Tibial nerve (tissue), 4 donors: ENCODE measurements around the gene PASD1. TPM values are rescaled to one million over a fixed set of nuclear protein-coding genes. Genes with fewer than 3 reads are reported as not detected.

Source experiments
- DNase-seq, 2 donors: peaks; one replicate each; pipeline ENCODE4 v3.0.0-alpha.2; 2019; ENCODE audit warnings: low spot score in 2 of 2
- H3K27ac ChIP-seq, 4 donors: fragments of 200-600 bp; sonication (generic) in 3 of 4; one replicate each; pipeline ENCODE4 v1.5.1; 2017 to 2019; ENCODE audit warnings: mild to moderate bottlenecking in 1 of 4
- H3K27me3 ChIP-seq, 2 donors: fragments of 200-600 bp; sonication (generic) in 1 of 2; one replicate each; pipeline versions ENCODE4 v1.5.1 to v1.6.0; 2017 to 2019
- H3K36me3 ChIP-seq, 3 donors: fragments of 200-600 bp; sonication (generic); one replicate each; pipeline ENCODE4 v1.5.1; 2018 to 2019
- H3K4me1 ChIP-seq, 4 donors: fragments of 200-600 bp; sonication (generic) in 3 of 4; one replicate each; pipeline ENCODE4 v1.5.1; 2017 to 2019
- H3K4me3 ChIP-seq, 4 donors: fragments of 200-600 bp; sonication (generic) in 3 of 4; one replicate each; pipeline ENCODE4 v1.5.1; 2017 to 2019; ENCODE audit warnings: mild to moderate bottlenecking in 1 of 4, moderate library complexity in 1 of 4
- H3K9me3 ChIP-seq, 4 donors: fragments of 200-600 bp; sonication (generic) in 3 of 4; one replicate each; pipeline ENCODE4 v1.5.1; 2017 to 2019
- EP300 ChIP-seq, 2 donors: sonication (generic); formaldehyde crosslinking; IDR thresholded peaks; one replicate each; pipeline ENCODE4 v1.6.1; 2017; ENCODE audit warnings: antibody characterized with exemption in 2 of 2, mild to moderate bottlenecking in 1 of 2
- POLR2A ChIP-seq, 2 donors: fragments of 450-650 bp; IDR thresholded peaks; one replicate each; pipeline ENCODE4 v1.6.1; 2017; ENCODE audit warnings: antibody characterized with exemption in 2 of 2, mild to moderate bottlenecking in 2 of 2, moderate library complexity in 2 of 2
- WGBS, 2 donors: methylation state at CpG; one replicate each; pipeline ENCODE4 v1.1.5; 2018; 5-methylcytosine and 5-hydroxymethylcytosine counted together
- total RNA-seq, 4 donors: library from RNA; depleted of rRNA; stranded (reverse); fragments of >200 nt; gene quantifications; one replicate each; pipeline ENCODE4 v1.1.0, GENCODE V29; 2016
- TF ChIP-seq, protein P1 (sequence below), 5 experiments: fragments of 200-600 bp in 3 of 5; fragments of 450-650 bp in 2 of 5; sonication (generic) in 3 of 5; IDR thresholded peaks; one replicate each; pipeline ENCODE4 v1.5.1; 2016 to 2019; ENCODE audit warnings: antibody characterized with exemption in 5 of 5, mild to moderate bottlenecking in 3 of 5, moderate library complexity in 2 of 5

PASD1 gene
- total RNA-seq, 4 donors from 2014 or later = not detected

DNA sequence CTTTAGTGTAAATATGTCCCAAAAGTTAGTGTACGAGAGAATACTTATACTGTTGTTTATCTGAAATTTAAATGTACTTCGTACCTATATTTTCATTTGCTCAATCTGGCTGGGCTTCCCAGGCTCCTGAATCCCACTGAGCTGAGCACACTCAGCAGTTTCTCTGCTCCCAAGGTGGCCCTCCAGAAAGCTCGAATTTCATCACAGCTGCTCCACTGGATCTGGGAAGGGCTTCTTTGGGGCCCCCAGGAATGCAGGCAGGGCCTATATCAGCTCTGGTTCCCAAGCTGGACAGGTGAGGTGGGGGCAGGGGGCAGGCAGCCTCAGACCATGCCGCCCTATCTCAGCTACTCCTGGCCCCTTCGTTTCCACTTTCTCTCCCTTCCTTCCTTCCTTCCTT lies 150.9 kb downstream of the PASD1 start:
- Histone ChIP-seq H3K9me3 (no peaks in the 10 kb centered on the region), H3K4me1 (no peaks in the 10 kb centered on the region), H3K27me3 (no peaks in the 10 kb centered on the region), H3K36me3 (no peaks in the 10 kb centered on the region), H3K27ac (no peak overlapping the region), H3K4me3 (no peak overlapping the region)
- no peak for DNase-seq
- WGBS, 2 donors = 62 to 68% methylated on average over 5 of the region's 5 CpGs
- TF ChIP-seq POLR2A (IDR thresholded peaks at IDR 0.05) (no peak), EP300 (IDR thresholded peaks at IDR 0.05) (no peak)
- TF ChIP-seq, protein P1, sequence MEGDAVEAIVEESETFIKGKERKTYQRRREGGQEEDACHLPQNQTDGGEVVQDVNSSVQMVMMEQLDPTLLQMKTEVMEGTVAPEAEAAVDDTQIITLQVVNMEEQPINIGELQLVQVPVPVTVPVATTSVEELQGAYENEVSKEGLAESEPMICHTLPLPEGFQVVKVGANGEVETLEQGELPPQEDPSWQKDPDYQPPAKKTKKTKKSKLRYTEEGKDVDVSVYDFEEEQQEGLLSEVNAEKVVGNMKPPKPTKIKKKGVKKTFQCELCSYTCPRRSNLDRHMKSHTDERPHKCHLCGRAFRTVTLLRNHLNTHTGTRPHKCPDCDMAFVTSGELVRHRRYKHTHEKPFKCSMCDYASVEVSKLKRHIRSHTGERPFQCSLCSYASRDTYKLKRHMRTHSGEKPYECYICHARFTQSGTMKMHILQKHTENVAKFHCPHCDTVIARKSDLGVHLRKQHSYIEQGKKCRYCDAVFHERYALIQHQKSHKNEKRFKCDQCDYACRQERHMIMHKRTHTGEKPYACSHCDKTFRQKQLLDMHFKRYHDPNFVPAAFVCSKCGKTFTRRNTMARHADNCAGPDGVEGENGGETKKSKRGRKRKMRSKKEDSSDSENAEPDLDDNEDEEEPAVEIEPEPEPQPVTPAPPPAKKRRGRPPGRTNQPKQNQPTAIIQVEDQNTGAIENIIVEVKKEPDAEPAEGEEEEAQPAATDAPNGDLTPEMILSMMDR (IDR thresholded peaks at IDR 0.05) = no peak

DNA sequence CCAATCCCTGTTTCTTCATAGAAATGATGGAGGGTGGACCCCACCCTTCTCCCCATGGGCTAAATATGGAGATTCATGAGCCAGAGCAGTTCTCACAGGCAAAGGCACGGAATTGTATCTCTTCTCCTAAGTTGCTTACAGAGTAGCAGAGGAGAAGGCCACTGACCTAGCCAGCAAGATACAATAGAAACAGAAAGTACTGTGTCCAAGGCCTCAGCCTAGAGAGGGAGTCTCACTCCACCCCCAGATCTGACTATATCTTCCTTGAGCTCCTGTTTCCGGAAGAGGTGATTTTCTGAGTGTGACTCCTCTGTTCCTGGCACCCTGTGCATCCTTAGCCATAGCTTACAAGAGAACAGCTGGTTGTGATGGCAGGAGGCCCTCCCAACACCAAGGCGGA lies 152.3 kb downstream of the PASD1 start, which contains the start of gene FATE1:
FATE1 (plus strand) TSS at position 284 of the 400 bp plus-strand sequence; CDS start at position 369, 85 bp downstream.
- no peaks in the 10 kb centered on the region for H3K4me1 ChIP-seq
- WGBS, 2 donors = 66 to 88% methylated on average over 3 of the region's 3 CpGs
- H3K36me3 ChIP-seq = no peaks in the 10 kb centered on the region
- no peak within 1 kb of the TSS for H3K27ac ChIP-seq
- TF ChIP-seq EP300 (IDR thresholded peaks at IDR 0.05) (no peak), POLR2A (IDR thresholded peaks at IDR 0.05) (no peak)
- TF ChIP-seq, protein P1 (IDR thresholded peaks at IDR 0.05) = no peak
- no peaks in the 10 kb centered on the region for H3K27me3 ChIP-seq
- no peak for DNase-seq
- no peaks in the 10 kb centered on the region for H3K9me3 ChIP-seq
- H3K4me3 ChIP-seq = no peak within 1 kb of the TSS

DNA sequence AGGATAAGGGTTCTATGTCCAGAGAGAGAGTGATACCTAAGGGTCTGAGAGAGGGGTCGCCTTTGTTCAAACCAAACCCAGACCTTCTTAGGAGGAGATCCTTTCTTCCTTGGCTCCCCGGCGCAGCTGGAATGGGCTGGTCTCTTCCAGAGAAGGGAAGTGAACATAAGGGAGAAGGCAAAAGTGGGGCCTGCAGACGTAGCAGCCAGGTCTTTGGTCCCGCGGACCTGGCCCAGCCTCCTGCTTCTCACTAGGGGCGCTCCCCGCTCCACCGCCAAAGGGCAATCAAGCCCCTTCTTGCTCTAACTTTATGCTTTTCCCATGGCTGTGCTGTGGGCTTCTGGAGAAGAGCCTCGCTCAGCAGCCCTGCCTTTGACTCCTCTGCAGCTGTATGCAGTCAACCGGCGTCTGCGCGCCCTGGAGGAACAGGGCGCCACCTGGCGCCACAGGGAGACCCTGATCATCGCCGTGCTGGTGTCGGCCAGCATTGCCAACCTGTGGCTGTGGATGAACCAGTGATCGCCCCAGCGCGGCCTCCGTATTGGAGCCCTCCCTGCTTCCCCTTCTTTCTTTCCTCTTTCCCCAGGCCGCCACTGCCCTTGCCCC lies 158.9 kb downstream of the PASD1 start:
- H3K27ac ChIP-seq = no peak overlapping the region
- no peak for DNase-seq
- WGBS, 2 donors = 50 to 67% methylated on average over 11 to 22 of the region's 24 CpGs
- H3K9me3 ChIP-seq = no peaks in the 10 kb centered on the region
- no peaks in the 10 kb centered on the region for H3K36me3 ChIP-seq
- H3K27me3 ChIP-seq = no peaks in the 10 kb centered on the region
- no peak overlapping the region for H3K4me3 ChIP-seq
- H3K4me1 ChIP-seq = no peaks in the 10 kb centered on the region
- TF ChIP-seq, protein P1 (IDR thresholded peaks at IDR 0.05) = peak in 3 of 5 experiments; percentile 15 to 52 (median 22)
- no peak for TF ChIP-seq EP300 (IDR thresholded peaks at IDR 0.05)

DNA sequence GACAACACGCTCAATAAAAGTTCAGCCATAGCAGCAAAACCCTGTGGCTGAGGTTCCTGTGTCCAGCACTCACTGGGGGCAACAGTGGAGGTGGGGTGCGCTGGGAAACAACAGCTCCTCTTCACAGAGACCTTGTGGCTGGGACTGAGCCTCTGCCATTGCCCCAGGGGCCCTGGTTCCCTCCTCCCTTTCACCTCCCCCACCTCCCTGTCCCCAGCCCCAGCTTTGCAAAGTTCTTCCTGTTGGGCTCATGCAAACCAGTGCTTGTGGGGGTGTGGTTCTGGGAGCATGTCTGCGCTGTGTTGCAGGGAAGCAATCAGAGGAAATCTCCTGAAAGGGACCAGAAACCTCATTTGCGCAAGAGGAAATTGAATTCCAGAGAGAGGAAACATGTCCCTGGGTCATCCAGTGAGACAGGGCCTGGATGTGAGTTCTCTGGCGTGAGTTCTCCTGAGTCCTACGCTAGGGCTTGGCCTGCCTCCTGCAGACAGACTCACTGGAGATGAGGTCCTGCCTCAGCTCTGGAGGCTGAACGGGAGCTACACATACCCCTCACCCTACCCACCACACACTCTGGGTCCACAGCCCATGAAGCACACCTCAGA lies 159.8 kb downstream of the PASD1 start:
- no peaks in the 10 kb centered on the region for H3K36me3 ChIP-seq
- 83 to 85% methylated on average over 6 to 7 of the region's 7 CpGs for WGBS, 2 donors
- no peaks in the 10 kb centered on the region for H3K9me3 ChIP-seq
- no peak overlapping the region for H3K27ac ChIP-seq
- DNase-seq = no peak
- H3K4me3 ChIP-seq = no peak overlapping the region
- no peaks in the 10 kb centered on the region for H3K4me1 ChIP-seq
- H3K27me3 ChIP-seq = no peaks in the 10 kb centered on the region
- no peak for TF ChIP-seq EP300 (IDR thresholded peaks at IDR 0.05)
- no peak for TF ChIP-seq POLR2A (IDR thresholded peaks at IDR 0.05)
- TF ChIP-seq, protein P1 (IDR thresholded peaks at IDR 0.05) = no peak

DNA sequence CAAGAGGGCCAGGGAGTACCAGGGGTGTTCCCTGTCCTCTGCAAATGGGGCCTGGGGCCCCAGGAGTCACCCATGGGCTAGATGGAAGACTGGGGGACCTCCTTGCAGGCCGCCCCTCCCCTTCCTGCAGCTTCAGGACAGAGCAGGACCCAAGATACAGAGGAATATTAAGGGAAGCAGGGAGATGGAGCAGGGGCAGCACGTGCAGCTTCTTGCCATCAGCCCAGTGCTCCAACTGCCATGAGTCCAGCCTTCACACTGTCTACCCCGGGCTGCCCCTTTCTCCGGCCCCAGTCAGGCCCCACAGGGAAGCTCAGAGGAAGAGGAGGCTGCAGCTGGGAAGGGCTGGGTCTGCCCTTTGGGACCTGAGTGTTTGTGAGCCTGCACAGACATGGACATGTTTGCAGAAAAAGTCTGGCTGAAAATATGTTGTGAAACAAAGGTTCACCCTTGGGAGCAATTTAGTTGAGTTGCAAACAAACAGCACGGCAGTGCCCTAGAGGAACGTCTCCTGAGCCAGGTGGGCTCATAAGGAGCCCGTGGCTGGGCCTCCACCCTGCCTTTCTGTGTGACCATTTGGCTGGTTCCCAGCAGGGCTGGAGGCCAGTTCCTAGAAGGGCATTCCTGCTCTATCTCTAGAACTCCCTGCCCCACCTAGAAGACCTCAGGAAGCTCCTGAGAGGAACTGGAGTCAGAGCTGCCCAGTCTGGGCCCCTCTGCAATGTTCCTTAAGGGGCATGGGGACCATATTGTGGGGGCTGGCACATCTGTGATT lies 161.3 kb downstream of the PASD1 start:
- no peak for DNase-seq
- Histone ChIP-seq H3K27ac (no peak overlapping the region), H3K4me1 (no peaks in the 10 kb centered on the region), H3K9me3 (no peaks in the 10 kb centered on the region), H3K36me3 (no peaks in the 10 kb centered on the region), H3K27me3 (no peaks in the 10 kb centered on the region), H3K4me3 (no peak overlapping the region)
- WGBS, 2 donors = 23 to 45% methylated on average over 5 to 7 of the region's 7 CpGs
- TF ChIP-seq POLR2A (IDR thresholded peaks at IDR 0.05) = no peak
- TF ChIP-seq, protein P1 (IDR thresholded peaks at IDR 0.05) = no peak
